Measurements from ENCODE around the gene SH3RF2.
"Not testable (repeated sequence)": the region's sequence is repeated elsewhere in the genome, so short reads cannot be mapped to it uniquely, and the experiment has no call there.

The SH3RF2 gene

GRCh38 chr5:146098047-146098446, 161.7 kb downstream of the SH3RF2 start:
- DNase-seq: no peak

GRCh38 chr5:146101646-146102045, 165.3 kb downstream of the SH3RF2 start:
- no peak for DNase-seq

GRCh38 chr5:146103594-146103993, 167.2 kb downstream of the SH3RF2 start:
- no peak for DNase-seq

GRCh38 chr5:146105477-146105876, 169.1 kb downstream of the SH3RF2 start, which contains the start of gene PLAC8L1:
Gene PLAC8L1 (minus strand): TSS chr5:146105577. CDS start chr5:146104311, 1,266 bp downstream.
- no peak for DNase-seq

- no peak for DNase-seq
These were observed 171.5 kb downstream of the SH3RF2 start for GRCh38 chr5:146107901-146108300.

- DNase-seq: not testable (repeated sequence)
These were observed 172.5 kb downstream of the SH3RF2 start for GRCh38 chr5:146108870-146109269.

GRCh38 chr5:146109379-146109778, 173.0 kb downstream of the SH3RF2 start:
- no peak for DNase-seq

GRCh38 chr5:146111409-146111808, 175.0 kb downstream of the SH3RF2 start:
- DNase-seq: no peak

GRCh38 chr5:146112476-146112875, 176.1 kb downstream of the SH3RF2 start:
- no peak for DNase-seq

Measured in NCI-H748 treated with DMSO at 0.1 percent for 48 hours (cell line).